Suprapubic skin (tissue), 4 donors: Measurements from ENCODE around the gene GYG1.

Experiments used
- CTCF ChIP-seq, 2 donors: fragments of 200-600 bp in 1 of 2; fragments of 450-650 bp in 1 of 2; sonication (generic) in 1 of 2; IDR thresholded peaks; one replicate each; pipeline ENCODE4 v1.5.1; 2016 to 2019; ENCODE audit warnings: antibody characterized with exemption in 2 of 2, mild to moderate bottlenecking in 1 of 2, moderate library complexity in 1 of 2
- EP300 ChIP-seq: sonication (generic); formaldehyde crosslinking; IDR thresholded peaks from one replicate; pipeline ENCODE4 v1.6.1; 2017; ENCODE audit warnings: antibody characterized with exemption
- POLR2A ChIP-seq, 2 donors: fragments of 450-650 bp; IDR thresholded peaks; one replicate each; pipeline ENCODE4 v1.6.1; 2017; ENCODE audit warnings: antibody characterized with exemption in 2 of 2, mild to moderate bottlenecking in 2 of 2, moderate library complexity in 2 of 2
- POLR2AphosphoS5 ChIP-seq, 3 donors: sonication (generic); formaldehyde crosslinking; IDR thresholded peaks; one replicate each; pipeline ENCODE4 v1.6.1; 2017; ENCODE audit warnings: antibody characterized with exemption in 3 of 3

GRCh38 chr3:149010504-149010951 lies 19.2 kb downstream of the GYG1 start:
- TF ChIP-seq CTCF (IDR thresholded peaks at IDR 0.05) (no peak), POLR2A (IDR thresholded peaks at IDR 0.05) (no peak), POLR2AphosphoS5 (IDR thresholded peaks at IDR 0.05) (no peak), EP300 (no peak)
